22Rv1 (cell line): ENCODE measurements around the gene DMBX1.

ENCODE experiments used
- H3K27ac ChIP-seq: fragments of 450-650 bp; 2 replicates; pipeline ENCODE4 v1.5.1; 2017
- ZFX ChIP-seq: fragments of 450-650 bp; IDR thresholded peaks from 2 replicates; pipeline ENCODE4 v1.6.1; 2017; ENCODE audit warnings: antibody characterized with exemption, borderline replicate concordance
- TF ChIP-seq, protein P1 (sequence below): fragments of 450-650 bp; IDR thresholded peaks from 2 replicates; pipeline ENCODE4 v1.5.1; 2017; ENCODE audit warnings: mild to moderate bottlenecking

DMBX1 gene

DNA sequence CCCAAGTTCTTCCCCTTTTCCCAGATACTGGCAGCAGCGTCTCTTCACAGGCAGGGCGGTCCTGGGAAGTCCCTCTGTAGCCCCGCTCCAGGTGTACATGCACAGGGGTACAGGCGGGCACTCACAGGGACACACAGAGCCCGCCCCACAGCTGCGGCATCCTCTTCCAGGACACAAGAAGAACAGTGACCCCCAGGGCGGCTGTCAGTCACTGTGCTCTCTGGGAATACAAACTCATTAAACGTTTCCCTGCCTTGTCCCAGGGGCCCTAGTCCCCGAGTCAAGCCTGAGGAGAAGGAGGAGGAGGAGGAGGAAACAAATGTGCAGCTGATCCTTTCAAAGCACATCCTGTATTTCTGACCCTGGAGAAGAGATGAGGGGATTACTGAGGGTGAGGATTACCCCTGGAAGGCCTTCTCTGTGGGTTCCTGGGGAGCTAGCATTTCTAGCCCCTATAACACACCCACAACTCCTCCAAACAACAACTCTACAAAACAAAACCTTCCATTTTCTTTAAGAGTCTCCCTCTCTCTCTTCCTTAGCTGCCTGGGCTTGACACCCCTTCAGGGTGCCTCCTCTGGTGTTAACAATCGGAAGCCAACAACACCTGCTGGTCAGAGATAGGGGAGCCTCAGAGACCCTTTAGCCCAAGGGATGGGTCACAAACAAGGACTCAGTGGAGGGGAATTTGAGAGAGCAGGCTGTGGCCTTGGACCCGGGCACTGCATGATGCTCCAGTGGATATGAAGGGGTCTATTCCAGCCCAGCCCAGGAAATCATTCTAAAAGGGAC lies 28.4 kb upstream of the DMBX1 start:
- no peak overlapping the region for H3K27ac ChIP-seq
- TF ChIP-seq, protein P1, sequence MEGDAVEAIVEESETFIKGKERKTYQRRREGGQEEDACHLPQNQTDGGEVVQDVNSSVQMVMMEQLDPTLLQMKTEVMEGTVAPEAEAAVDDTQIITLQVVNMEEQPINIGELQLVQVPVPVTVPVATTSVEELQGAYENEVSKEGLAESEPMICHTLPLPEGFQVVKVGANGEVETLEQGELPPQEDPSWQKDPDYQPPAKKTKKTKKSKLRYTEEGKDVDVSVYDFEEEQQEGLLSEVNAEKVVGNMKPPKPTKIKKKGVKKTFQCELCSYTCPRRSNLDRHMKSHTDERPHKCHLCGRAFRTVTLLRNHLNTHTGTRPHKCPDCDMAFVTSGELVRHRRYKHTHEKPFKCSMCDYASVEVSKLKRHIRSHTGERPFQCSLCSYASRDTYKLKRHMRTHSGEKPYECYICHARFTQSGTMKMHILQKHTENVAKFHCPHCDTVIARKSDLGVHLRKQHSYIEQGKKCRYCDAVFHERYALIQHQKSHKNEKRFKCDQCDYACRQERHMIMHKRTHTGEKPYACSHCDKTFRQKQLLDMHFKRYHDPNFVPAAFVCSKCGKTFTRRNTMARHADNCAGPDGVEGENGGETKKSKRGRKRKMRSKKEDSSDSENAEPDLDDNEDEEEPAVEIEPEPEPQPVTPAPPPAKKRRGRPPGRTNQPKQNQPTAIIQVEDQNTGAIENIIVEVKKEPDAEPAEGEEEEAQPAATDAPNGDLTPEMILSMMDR: no peak
- no peak for TF ChIP-seq ZFX

DNA sequence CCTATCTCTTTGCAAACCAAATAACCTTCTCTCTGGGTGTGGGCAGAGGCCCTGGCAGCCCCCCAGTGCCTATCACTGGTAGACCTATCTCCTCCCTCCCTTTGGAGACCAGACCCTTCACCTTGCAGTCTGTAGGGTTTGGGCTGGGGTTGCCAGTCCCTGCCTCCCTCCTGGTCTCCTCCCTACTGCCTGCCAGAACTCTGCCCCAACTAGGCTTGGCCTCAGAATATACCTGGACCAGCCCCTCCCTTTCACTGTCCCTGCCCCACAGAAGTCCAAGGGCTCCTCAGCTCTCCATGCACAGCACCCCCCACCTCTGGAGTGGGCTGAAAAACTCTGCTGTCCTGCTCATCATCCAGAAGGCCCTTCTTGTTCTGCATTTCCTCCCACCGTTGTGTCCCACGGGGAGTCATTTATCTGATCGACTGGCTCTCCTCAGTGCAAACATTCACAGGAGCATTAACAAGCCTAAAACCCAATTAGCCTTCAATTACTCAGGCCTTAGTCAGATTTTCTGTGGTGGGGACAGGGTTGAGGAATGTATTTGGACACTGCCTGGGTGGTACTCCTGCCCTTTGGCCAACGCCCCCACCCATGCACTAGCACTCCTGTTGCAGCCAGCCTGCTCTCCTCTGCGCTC lies 27.7 kb upstream of the DMBX1 start:
- no peak overlapping the region for H3K27ac ChIP-seq
- TF ChIP-seq, protein P1: no peak
- TF ChIP-seq ZFX: no peak

DNA sequence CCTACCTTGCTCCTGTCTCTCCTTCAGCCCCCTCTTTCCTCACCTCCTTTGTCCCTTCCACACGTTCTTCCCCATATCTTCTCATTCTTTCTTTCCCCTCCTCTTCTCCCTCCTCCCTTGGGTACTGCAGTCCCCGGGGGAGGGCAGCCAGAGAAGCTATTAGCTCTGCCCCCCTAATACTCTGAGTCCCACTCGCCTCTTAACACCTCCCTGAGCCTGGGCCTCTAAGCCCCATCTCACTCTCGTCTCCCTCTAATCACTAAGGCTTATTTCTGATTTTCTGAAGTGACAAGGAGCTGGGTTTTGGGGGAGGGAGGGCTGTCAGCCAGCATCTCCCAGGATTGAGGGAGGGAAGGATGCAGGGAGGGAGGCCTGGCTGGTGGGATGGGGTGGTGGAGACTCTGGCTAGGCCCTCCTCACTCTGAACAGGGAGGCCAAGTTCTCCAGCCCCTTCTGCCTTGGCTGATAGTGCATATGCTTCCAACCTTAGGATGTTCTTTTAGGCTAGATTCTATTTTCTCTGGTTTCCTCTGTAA lies 25.6 kb upstream of the DMBX1 start:
- no peak overlapping the region for H3K27ac ChIP-seq
- TF ChIP-seq, protein P1: no peak

DNA sequence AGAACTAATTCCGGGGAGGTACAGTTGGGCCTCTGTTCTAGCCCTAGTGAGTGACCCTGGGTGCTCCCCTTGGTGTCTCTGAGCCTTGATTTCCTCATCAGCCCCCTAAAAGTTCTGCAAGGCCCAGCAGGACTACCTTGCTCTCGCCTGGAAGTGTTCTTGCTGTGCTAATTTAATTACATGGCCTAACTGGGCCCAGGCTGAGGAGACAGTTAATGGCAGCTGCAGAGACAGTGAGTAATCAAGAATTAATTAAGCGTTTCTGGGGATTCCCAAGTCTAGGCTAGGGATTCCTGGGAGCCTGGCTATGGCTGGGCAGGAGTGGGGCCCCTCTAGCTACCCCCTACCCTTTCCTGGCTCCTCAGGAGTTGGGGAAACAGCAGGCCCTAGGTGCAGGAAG lies 24.7 kb upstream of the DMBX1 start:
- TF ChIP-seq ZFX: no peak
- TF ChIP-seq, protein P1: no peak
- H3K27ac ChIP-seq: no peak overlapping the region

DNA sequence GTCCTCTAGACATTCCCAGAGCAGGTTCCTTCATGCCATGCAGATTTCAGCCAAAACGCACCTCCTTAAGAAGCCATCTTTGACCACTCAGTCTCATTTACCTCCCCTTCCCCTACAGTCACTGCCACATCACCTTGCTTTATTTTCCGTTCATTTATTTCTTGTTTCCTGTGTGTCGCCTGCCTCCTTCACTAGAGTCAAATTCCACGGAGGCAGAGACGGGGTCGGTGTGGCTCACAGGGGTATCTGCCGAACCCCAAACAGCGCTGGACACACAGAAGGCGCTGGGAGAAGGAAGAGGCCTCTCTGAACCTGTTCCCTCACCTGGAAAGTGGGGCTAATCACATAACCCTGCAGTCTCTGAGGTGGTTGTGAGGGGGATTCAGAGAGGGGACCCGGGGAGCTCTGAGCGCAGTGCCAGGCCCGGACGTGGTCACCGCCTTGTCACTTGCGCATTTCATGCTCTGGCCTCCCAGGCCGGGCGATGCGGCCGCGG lies 23.6 kb upstream of the DMBX1 start:
- no peak overlapping the region for H3K27ac ChIP-seq
- TF ChIP-seq, protein P1: no peak
- TF ChIP-seq ZFX: no peak

DNA sequence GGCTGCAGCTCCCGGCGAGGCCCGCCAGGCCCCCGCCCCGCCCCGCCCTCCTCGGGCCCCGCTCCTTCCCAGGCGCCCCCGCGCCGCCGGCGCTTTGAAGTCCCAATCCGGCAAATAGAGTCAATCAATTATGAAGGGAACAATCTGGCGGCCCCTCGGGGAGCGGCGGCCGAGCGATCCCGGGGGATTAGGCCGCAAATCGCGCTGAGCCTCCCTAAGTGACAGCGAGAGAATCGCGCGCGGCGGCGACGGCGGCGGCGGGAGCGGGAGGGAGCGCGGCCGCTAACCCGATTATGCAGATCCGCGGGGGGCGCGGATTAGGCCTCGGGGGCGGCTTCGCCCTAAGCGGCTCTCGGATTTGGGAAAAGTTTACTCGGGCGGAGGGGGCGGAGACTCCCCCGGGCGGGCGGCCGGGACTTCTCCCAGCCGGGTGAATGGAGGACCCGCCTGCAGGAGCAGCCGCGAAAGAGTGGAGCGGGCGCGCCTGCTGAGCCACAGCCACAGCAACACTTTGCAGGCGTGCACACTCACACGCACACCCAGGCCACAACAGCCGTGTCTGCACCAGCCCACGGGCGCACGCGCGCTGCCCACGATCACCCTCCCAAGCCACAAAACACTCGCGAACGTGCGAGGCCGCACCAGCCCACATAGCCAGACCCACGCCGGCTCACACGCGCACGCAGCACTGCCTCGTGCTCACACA lies 23.0 kb upstream of the DMBX1 start:
- no peak overlapping the region for H3K27ac ChIP-seq
- TF ChIP-seq, protein P1: 0 out of 2 replicates have a peak, but pooled peaks have one; percentile 3
- no peak for TF ChIP-seq ZFX

DNA sequence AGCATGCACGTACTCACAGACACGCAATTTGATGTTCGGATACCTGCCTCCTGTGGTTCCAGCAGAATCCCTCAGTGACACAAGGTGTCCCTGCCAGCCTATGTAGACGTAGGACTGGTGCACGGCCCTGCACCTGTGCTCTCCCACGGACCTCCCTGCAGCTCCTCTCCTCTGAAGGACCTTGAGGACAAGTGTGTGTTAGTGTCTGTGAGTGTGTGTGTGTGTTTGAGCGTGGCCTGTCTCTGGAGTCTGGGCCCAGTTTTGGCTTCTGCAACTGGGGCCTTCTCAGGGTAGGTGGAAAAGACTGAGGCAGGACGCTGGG lies 22.5 kb upstream of the DMBX1 start:
- TF ChIP-seq, protein P1: no peak
- TF ChIP-seq ZFX: no peak
- H3K27ac ChIP-seq: no peak overlapping the region
